Panc1 (cell line): ENCODE measurements around the gene KCTD5. TPM values are rescaled to one million over a fixed set of nuclear protein-coding genes. Genes with fewer than 3 reads are reported as not detected.

Source experiments
- ATAC-seq: fragments of 200-7000 bp; cut with Tn5 transposase; 2 replicates; pipeline ENCODE4 v1.9.1; 2020; ENCODE audit warnings: mild to moderate bottlenecking, moderate library complexity
- BruUV-seq: library from RNA; stranded (reverse); fragments of 400-500 nt; replicated peaks from 2 replicates; lab custom pipeline; 2021; lab: Mats Ljungman, UMichigan
- CTCF ChIA-PET: fragments of 300-600 bp; sonication (Branson Sonifier 250); formaldehyde crosslinking; loops from one replicate; lab custom pipeline; 2022; ENCODE audit warnings: antibody characterized with exemption; lab: Charles Lee
- POLR2A ChIA-PET: fragments of 300-600 bp; sonication (Branson Sonifier 250); formaldehyde crosslinking; loops from one replicate; lab custom pipeline; 2022; ENCODE audit warnings: antibody characterized with exemption; lab: Charles Lee
- DNase-seq: peaks from one replicate; pipeline ENCODE4 v3.0.0-alpha.2; 2010; ENCODE audit warnings: low read depth, low spot score
- H3K27ac ChIP-seq: 2 replicates; pipeline ENCODE4 v1.5.1; 2011; ENCODE audit warnings: mild to moderate bottlenecking, low read length, inconsistent platforms
- H3K27me3 ChIP-seq: fragments of 200-500 bp; sonication (Bioruptor generic); 2 replicates; pipeline ENCODE4 v1.6.0; 2014; ENCODE audit warnings: low read length, inconsistent platforms; ENCODE audit not compliant: control insufficient read depth, insufficient read depth
- H3K36me3 ChIP-seq: fragments of 200-500 bp; sonication (Bioruptor generic); 2 replicates; pipeline ENCODE4 v1.5.1; 2014; ENCODE audit warnings: inconsistent platforms, mild to moderate bottlenecking, low read length, moderate library complexity; ENCODE audit not compliant: control insufficient read depth, insufficient read depth
- H3K4me1 ChIP-seq: 2 replicates; pipeline ENCODE4 v1.5.1; 2011; ENCODE audit warnings: inconsistent platforms, mild to moderate bottlenecking, low read length, moderate library complexity; ENCODE audit not compliant: control insufficient read depth, insufficient read depth
- H3K4me3 ChIP-seq, 2 experiments: 2 replicates each; pipeline ENCODE4 v1.5.1; 2011 to 2012; ENCODE audit warnings: low read depth in 2 of 2, low read length in 2 of 2, mild to moderate bottlenecking in 2 of 2, inconsistent platforms in 1 of 2, moderate library complexity in 1 of 2
- H3K9me3 ChIP-seq: fragments of 200-500 bp; sonication (Bioruptor generic); 2 replicates; pipeline ENCODE4 v1.5.1; 2014; ENCODE audit warnings: low read depth, mild to moderate bottlenecking, inconsistent platforms, low read length, moderate library complexity; ENCODE audit not compliant: control insufficient read depth, insufficient read depth
- CTCF ChIP-seq: fragments of 450-650 bp; IDR thresholded peaks from 2 replicates; pipeline ENCODE4 v1.5.1; 2017; ENCODE audit warnings: mild to moderate bottlenecking
- POLR2AphosphoS5 ChIP-seq: IDR thresholded peaks from 2 replicates; pipeline ENCODE4 v1.6.1; 2012; ENCODE audit warnings: mild to moderate bottlenecking, low read depth, low read length, moderate library complexity
- REST ChIP-seq, 2 experiments: IDR thresholded peaks; 2 replicates each; pipeline ENCODE4 v1.6.1; 2011 to 2012; ENCODE audit warnings: low read depth in 2 of 2, control low read depth in 1 of 2, low read length in 1 of 2, mild to moderate bottlenecking in 1 of 2, moderate library complexity in 1 of 2; ENCODE audit not compliant: insufficient read depth in 1 of 2
- SIN3A ChIP-seq: IDR thresholded peaks from 2 replicates; pipeline ENCODE4 v1.6.1; 2012; ENCODE audit warnings: low read depth, mild to moderate bottlenecking, low read length, moderate library complexity, borderline replicate concordance; ENCODE audit not compliant: insufficient read depth
- TCF7L2 ChIP-seq: IDR thresholded peaks from 2 replicates; pipeline ENCODE4 v1.6.1; 2011; ENCODE audit warnings: mild to moderate bottlenecking, low read depth, low read length, inconsistent platforms
- in situ Hi-C: cut with HindIII; loops from 2 replicates; pipeline ENCODE4 v1.10.0; 2016; ENCODE audit warnings: low sequenced_read_pairs, low pct_unique_long_range_greater_than_20kb
- intact Hi-C: fragments of 100-400 bp; cut with micrococcal nuclease; formaldehyde crosslinking; loops from one replicate; pipeline ENCODE4 v1.10.0; 2022; ENCODE audit not compliant: unreplicated experiment
- total RNA-seq: library from RNA; stranded (reverse); gene quantifications from one replicate; pipeline ENCODE4 v1.2.1, GENCODE V29; 2021; ENCODE audit not compliant: unreplicated experiment

The KCTD5 gene
- total RNA-seq, 1 experiment from 2014 or later = 61.1 TPM

- Histone ChIP-seq H3K9me3 (no peaks in the 10 kb centered on the region), H3K27ac (peak overlapping the region; percentile 66), H3K4me3 (peak overlapping the region; percentile 56 to 57), H3K27me3 (no peaks in the 10 kb centered on the region), H3K36me3 (no peaks in the 10 kb centered on the region), H3K4me1 (peaks cover 10% of the 10 kb centered on the region)
- CTCF ChIA-PET = no interaction called here
- DNase-seq (peak; percentile 48), ATAC-seq (peak; percentile 97)
- no TSS peak for BruUV-seq
- POLR2A ChIA-PET = no interaction called here
- TF ChIP-seq SIN3A = peak; percentile 83
- TF ChIP-seq CTCF = no peak
- 0 out of 2 replicates have a peak, but pooled peaks have one; percentile 33 for TF ChIP-seq POLR2AphosphoS5
- TF ChIP-seq REST (IDR thresholded peaks at IDR 0.05; ENCODE audit: insufficient read depth in 1 of 2, low read depth in 2 of 2, low read length in 1 of 2) = peak; percentile 46 to 83; a peak in 3 of 4 replicates
- no peak for TF ChIP-seq TCF7L2
- intact Hi-C loops (no loop called here), in situ Hi-C loops (no loop called here)
Observed at GRCh38 chr16:2673066-2673999, 9.0 kb upstream of the KCTD5 start.

GRCh38 chr16:2675021-2675420, 7.3 kb upstream of the KCTD5 start:
- in situ Hi-C loops = no loop called here
- POLR2A ChIA-PET = no interaction called here
- intact Hi-C loops = no loop called here

More at GRCh38 chr16:2675021-2675420, 7.3 kb upstream of the KCTD5 start:
- Histone ChIP-seq H3K4me1 (peaks cover 10% of the 10 kb centered on the region), H3K9me3 (no peaks in the 10 kb centered on the region), H3K27me3 (no peaks in the 10 kb centered on the region), H3K27ac (no peak overlapping the region), H3K36me3 (no peaks in the 10 kb centered on the region), H3K4me3 (no peak overlapping the region)
- TF ChIP-seq POLR2AphosphoS5 (no peak), REST (IDR thresholded peaks at IDR 0.05; ENCODE audit: insufficient read depth in 1 of 2, low read depth in 2 of 2, low read length in 1 of 2) (no peak), SIN3A (no peak), CTCF (no peak), TCF7L2 (no peak)
- no TSS peak for BruUV-seq
- CTCF ChIA-PET = interaction anchor here (0.7 kb wide), 1 partner anchor 301 kb away, joined by 3 read pairs; no protein-coding TSS in a partner anchor
- no peak for ATAC-seq
- no peak for DNase-seq
